Endothelial cell of umbilical vein (primary cell): ENCODE results near the gene EFNA5. TPM values are rescaled to one million over a fixed set of nuclear protein-coding genes. Genes with fewer than 3 reads are reported as not detected.

Experiments used
- BruUV-seq: library from RNA; stranded (reverse); fragments of 400-500 nt; replicated peaks from 2 replicates; lab custom pipeline; 2021; lab: Mats Ljungman, UMichigan
- CTCF ChIA-PET: fragments of 300-600, 350-600 bp; sonication (Branson Sonifier 250); formaldehyde crosslinking; loops from one replicate; lab custom pipeline; 2021; ENCODE audit warnings: antibody characterized with exemption, inconsistent platforms; lab: Charles Lee
- POLR2A ChIA-PET: fragments of 300-600, 350-600 bp; sonication (Branson Sonifier 250); formaldehyde crosslinking; loops from one replicate; lab custom pipeline; 2021; ENCODE audit warnings: antibody characterized with exemption, inconsistent platforms; lab: Charles Lee
- DNase-seq: peaks from one replicate; pipeline ENCODE4 v3.0.0-alpha.2; 2011; ENCODE audit warnings: low read depth, low spot score
- FAIRE-seq: peaks from 2 replicates; lab custom pipeline; 2011; peaks lifted over from hg19 to GRCh38; lab: Jason Lieb, UNC
- H2AFZ ChIP-seq: 2 replicates; pipeline ENCODE4 v1.6.0; 2012; ENCODE audit warnings: low read depth, low read length, control low read depth, inconsistent platforms
- H3K27ac ChIP-seq: 2 replicates; pipeline ENCODE4 v1.5.1; 2011; ENCODE audit warnings: low read depth, mild to moderate bottlenecking, control low read depth, low read length, moderate library complexity; ENCODE audit not compliant: insufficient read depth
- H3K27me3 ChIP-seq, 2 experiments: 2 replicates each; pipeline versions ENCODE4 v1.6.0 to v1.6.1; 2011; ENCODE audit warnings: low read length in 2 of 2, mixed read lengths in 1 of 2; ENCODE audit not compliant: control insufficient read depth in 2 of 2, insufficient read depth in 2 of 2
- H3K36me3 ChIP-seq, 2 experiments: 2 replicates in 1 of 2; 3 replicates in 1 of 2; pipeline ENCODE4 v1.5.1; 2011; ENCODE audit warnings: low read length in 2 of 2, mild to moderate bottlenecking in 1 of 2, moderate library complexity in 1 of 2; ENCODE audit not compliant: control insufficient read depth in 2 of 2, insufficient read depth in 2 of 2; ENCODE audit errors: extremely low read depth in 1 of 2
- H3K4me1 ChIP-seq: 3 replicates; pipeline ENCODE4 v1.5.1; 2011; ENCODE audit warnings: mild to moderate bottlenecking, low read length; ENCODE audit not compliant: control insufficient read depth, insufficient read depth; ENCODE audit errors: extremely low read depth
- H3K4me2 ChIP-seq: 2 replicates; pipeline ENCODE4 v1.6.1; 2011; ENCODE audit warnings: low read length, control low read depth, mixed read lengths; ENCODE audit not compliant: insufficient read depth
- H3K4me3 ChIP-seq, 3 experiments: fragments of 200-600 bp in 1 of 3; sonication (generic), shearing (Covaris generic) in 1 of 3; replicated peaks in 1 of 3; 2 replicates each; pipeline ENCODE4 v1.5.1; 2011 to 2016; ENCODE audit warnings: control low read depth in 3 of 3, low read length in 3 of 3, mild to moderate bottlenecking in 2 of 3, inconsistent platforms in 1 of 3, low read depth in 1 of 3, moderate library complexity in 1 of 3; ENCODE audit not compliant: insufficient read depth in 1 of 3
- H3K79me2 ChIP-seq: 2 replicates; pipeline ENCODE4 v1.6.0; 2012; ENCODE audit warnings: low read length, inconsistent platforms; ENCODE audit not compliant: control insufficient read depth, insufficient read depth
- H3K9ac ChIP-seq: replicated peaks from 2 replicates; pipeline ENCODE3; 2011; ENCODE audit warnings: low read length, control low read depth; ENCODE audit not compliant: insufficient read depth; ENCODE audit errors: extremely low read depth
- H3K9me1 ChIP-seq: replicated peaks from 3 replicates; pipeline ENCODE4 v1.6.0; 2011; ENCODE audit warnings: mild to moderate bottlenecking, low read length; ENCODE audit not compliant: control insufficient read depth, insufficient read depth; ENCODE audit errors: extremely low read depth
- H3K9me3 ChIP-seq: replicated peaks from 2 replicates; pipeline ENCODE4 v1.5.1; 2012; ENCODE audit warnings: low read length, inconsistent platforms; ENCODE audit not compliant: control insufficient read depth, insufficient read depth
- H4K20me1 ChIP-seq: replicated peaks from 2 replicates; pipeline ENCODE3; 2011; ENCODE audit warnings: mild to moderate bottlenecking, low read length; ENCODE audit not compliant: control insufficient read depth, insufficient read depth; ENCODE audit errors: extremely low read depth
- CTCF ChIP-seq, 2 donors: IDR thresholded peaks; 1 replicate in 1 of 2; 2 replicates in 1 of 2; pipeline ENCODE4 v1.5.1; 2011; ENCODE audit warnings: low read length in 2 of 2, mild to moderate bottlenecking in 2 of 2, moderate library complexity in 2 of 2, control low read depth in 1 of 2, inconsistent platforms in 1 of 2, low read depth in 1 of 2; ENCODE audit not compliant: insufficient read depth in 1 of 2; ENCODE audit errors: extremely low read depth in 1 of 2
- EZH2 ChIP-seq: IDR thresholded peaks from 2 replicates; pipeline ENCODE4 v1.6.1; 2012; ENCODE audit warnings: borderline replicate concordance, low read depth, mild to moderate bottlenecking, moderate library complexity, low read length, inconsistent platforms; ENCODE audit not compliant: severe bottlenecking
- FOS ChIP-seq: IDR thresholded peaks from 2 replicates; pipeline ENCODE4 v1.6.1; 2011; ENCODE audit warnings: mild to moderate bottlenecking, low read length, moderate library complexity, borderline replicate concordance; ENCODE audit not compliant: insufficient read depth
- GATA2 ChIP-seq: IDR thresholded peaks from 2 replicates; pipeline ENCODE4 v1.7.0; 2011; ENCODE audit warnings: low read depth, mild to moderate bottlenecking, moderate library complexity, mixed read lengths, low read length; ENCODE audit not compliant: insufficient read length, insufficient read depth
- JUN ChIP-seq: IDR thresholded peaks from 2 replicates; pipeline ENCODE4 v1.6.1; 2011; ENCODE audit warnings: borderline replicate concordance, low read depth; ENCODE audit not compliant: insufficient read length, insufficient read depth
- MAX ChIP-seq: IDR thresholded peaks from 2 replicates; pipeline ENCODE4 v1.6.1; 2011; ENCODE audit not compliant: insufficient read depth, insufficient read length
- MYC ChIP-seq: IDR thresholded peaks from one replicate; pipeline ENCODE4 v1.6.1; 2011; ENCODE audit warnings: mild to moderate bottlenecking, low read depth, low read length
- POLR2A ChIP-seq: IDR thresholded peaks from 2 replicates; pipeline ENCODE4 v1.6.1; 2012; ENCODE audit warnings: low read depth, mild to moderate bottlenecking, control low read depth, low read length
- POLR2AphosphoS5 ChIP-seq: IDR thresholded peaks from 2 replicates; pipeline ENCODE4 v1.6.1; 2012; ENCODE audit warnings: low read depth, mild to moderate bottlenecking, control low read depth, low read length, moderate library complexity; ENCODE audit not compliant: insufficient read depth
- dilution Hi-C: fragments of 300-500 bp; cut with MboI; formaldehyde crosslinking; loops from one replicate; pipeline ENCODE4 v1.15.0; 2019; ENCODE audit warnings: low sequenced_read_pairs; ENCODE audit not compliant: extremely low pct_ligation_motif_present
- intact Hi-C: fragments of 100-400 bp; cut with micrococcal nuclease; formaldehyde crosslinking; loops from one replicate; pipeline ENCODE4 v1.10.0; 2022
- polyA plus RNA-seq, 4 experiments: library from polyadenylated mRNA; depleted of rRNA in 3 of 4; stranded (reverse) in 3 of 4; unstranded in 1 of 4; fragments of >200 nt; gene quantifications; 2 replicates each; pipeline versions ENCODE4 v1.2.1 to v1.2.3, GENCODE V29; 2011 to 2012; ENCODE audit warnings: missing spikeins in 1 of 4
- total RNA-seq: library from RNA; stranded (reverse); gene quantifications from 2 replicates; pipeline ENCODE4 v1.2.3, GENCODE V29; 2021

EFNA5 gene
- total and polyA plus RNA-seq, 2 donors (not counting 3 experiments of a cell fraction or from before 2014, with no cell fraction given) = 13.6 to 22.1 TPM

GRCh38 chr5:107364443-107365319 lies 306.1 kb downstream of the EFNA5 start:
- dilution Hi-C loops (no loop called here), intact Hi-C loops (loop anchor here (5.0 kb wide), 1 partner anchor 308 kb away; the partner anchor contains the start of gene EFNA5)
- Histone ChIP-seq H3K9me1 (no peaks in the 10 kb centered on the region), H2AFZ (no peak overlapping the region), H3K9me3 (no peaks in the 10 kb centered on the region), H3K4me2 (no peak overlapping the region), H3K4me1 (peaks cover 3% of the 10 kb centered on the region), H4K20me1 (no peaks in the 10 kb centered on the region), H3K36me3 (no peaks in the 10 kb centered on the region), H3K4me3 (no peak overlapping the region), H3K79me2 (no peaks in the 10 kb centered on the region), H3K27ac (no peak overlapping the region), H3K27me3 (no peaks in the 10 kb centered on the region), H3K9ac (no peak overlapping the region)
- ChIA-PET CTCF (interaction anchor here (0.7 to 1.5 kb wide), 3 partner anchors 68 to 208 kb away, joined by 3 to 9 read pairs (median 5); no protein-coding TSS in a partner anchor), POLR2A (no interaction called here)
- BruUV-seq = no TSS peak
- no peak for FAIRE-seq
- DNase-seq = no peak
- TF ChIP-seq GATA2 (no peak), EZH2 (no peak), JUN (no peak), CTCF (IDR thresholded peaks at IDR 0.05; ENCODE audit: extremely low read depth in 1 of 2, insufficient read depth in 1 of 2, low read depth in 1 of 2, low read length in 2 of 2) (no peak), FOS (no peak), MYC (no peak), POLR2AphosphoS5 (no peak), MAX (no peak), POLR2A (no peak)
